ENCODE results near the gene COBLL1.
A peak's percentile ranks its signal among the peaks of the same experiment; 100 is the strongest.
"Not testable (repeated sequence)": the region's sequence is repeated elsewhere in the genome, so short reads cannot be mapped to it uniquely, and the experiment has no call there.

COBLL1 gene

GRCh38 chr2:164710837-164711765 lies 130.5 kb downstream of the COBLL1 start:
- DNase-seq, result no peak

GRCh38 chr2:164710252-164710836 lies 131.3 kb downstream of the COBLL1 start:
- not testable (repeated sequence) for DNase-seq

- DNase-seq, result no peak
These were observed 135.1 kb downstream of the COBLL1 start for GRCh38 chr2:164706522-164706921.

GRCh38 chr2:164705412-164706167 lies 136.0 kb downstream of the COBLL1 start:
- no peak for DNase-seq

GRCh38 chr2:164703915-164704706 lies 137.5 kb downstream of the COBLL1 start:
- DNase-seq, result no peak

GRCh38 chr2:164701565-164701964 lies 140.1 kb downstream of the COBLL1 start:
- no peak for DNase-seq

- no peak for DNase-seq
These were observed 141.2 kb downstream of the COBLL1 start for GRCh38 chr2:164700390-164700789.

- peak in 3 of 4 experiments; percentile 1 to 25 (median 4) for DNase-seq
These were observed 143.7 kb downstream of the COBLL1 start for GRCh38 chr2:164697688-164698461.

GRCh38 chr2:164696634-164697033 lies 145.0 kb downstream of the COBLL1 start:
- DNase-seq, result no peak

- DNase-seq, result no peak
These were observed 147.3 kb downstream of the COBLL1 start for GRCh38 chr2:164694275-164694695.

GRCh38 chr2:164693834-164694233 lies 147.8 kb downstream of the COBLL1 start:
- no peak for DNase-seq

GRCh38 chr2:164693390-164693789 lies 148.2 kb downstream of the COBLL1 start:
- no peak for DNase-seq

- no peak for DNase-seq
These were observed 148.7 kb downstream of the COBLL1 start for GRCh38 chr2:164692958-164693357.

GRCh38 chr2:164692114-164692513 lies 149.5 kb downstream of the COBLL1 start:
- no peak for DNase-seq

GRCh38 chr2:164691346-164691887 lies 150.2 kb downstream of the COBLL1 start:
- DNase-seq, result no peak

GRCh38 chr2:164690361-164690760 lies 151.3 kb downstream of the COBLL1 start:
- DNase-seq, result no peak

GRCh38 chr2:164688896-164689419 lies 152.7 kb downstream of the COBLL1 start:
- DNase-seq, result no peak

- no peak for DNase-seq
These were observed 160.6 kb downstream of the COBLL1 start for GRCh38 chr2:164681009-164681408.

- DNase-seq, result no peak
These were observed 162.9 kb downstream of the COBLL1 start for GRCh38 chr2:164678631-164679149.

- no peak for DNase-seq
These were observed 163.9 kb downstream of the COBLL1 start for GRCh38 chr2:164677733-164678132.

GRCh38 chr2:164677271-164677670 lies 164.4 kb downstream of the COBLL1 start:
- no peak for DNase-seq
